RWPE1 (cell line): ENCODE data around the gene VSTM4.

Experiments
- CTCF ChIA-PET: fragments of 350-600 bp; sonication (Branson Sonifier 250); formaldehyde crosslinking; extraction: SDS; loops from one replicate; lab custom pipeline; 2021; lab: Yijun Ruan, JAX
- POLR2A ChIA-PET: fragments of 400-600 bp; formaldehyde crosslinking; extraction: SDS; loops from one replicate; lab custom pipeline; 2020; ENCODE audit warnings: antibody characterized with exemption; ENCODE audit not compliant: low non-redundant PET; lab: Yijun Ruan, JAX
- DNase-seq: peaks from one replicate; pipeline ENCODE4 v3.0.0; 2012; ENCODE audit warnings: low spot score
- H3K27ac ChIP-seq: fragments of 450-650 bp; 2 replicates; pipeline ENCODE4 v1.5.1; 2017
- TF ChIP-seq, protein P1 (sequence below): fragments of 450-650 bp; conservative IDR thresholded peaks from 2 replicates; pipeline ENCODE4 v1.5.1; 2017; ENCODE audit warnings: low read depth, mild to moderate bottlenecking

VSTM4 gene

DNA sequence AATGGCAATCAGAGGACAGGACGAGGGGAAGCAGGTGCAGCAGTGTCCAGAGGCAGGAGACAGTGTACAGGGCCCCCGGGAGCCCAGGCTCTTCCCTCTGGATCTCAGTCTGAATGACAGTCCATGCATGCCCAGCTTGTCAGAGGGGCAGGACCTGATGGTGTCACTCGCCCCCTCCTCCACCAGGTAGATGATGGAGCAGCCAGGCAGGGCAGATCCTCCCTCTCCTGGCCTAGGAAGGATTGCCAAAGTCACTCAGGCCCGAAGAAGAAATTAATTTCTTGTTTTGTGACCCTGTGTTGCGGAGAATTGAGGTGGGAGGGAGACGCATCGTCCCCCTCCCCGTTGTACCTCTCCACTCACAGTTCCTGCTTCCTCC lies 4.0 kb downstream of the VSTM4 start:
- ChIA-PET POLR2A (no interaction called here), CTCF (no interaction called here)
- no peak overlapping the region for H3K27ac ChIP-seq
- TF ChIP-seq, protein P1, sequence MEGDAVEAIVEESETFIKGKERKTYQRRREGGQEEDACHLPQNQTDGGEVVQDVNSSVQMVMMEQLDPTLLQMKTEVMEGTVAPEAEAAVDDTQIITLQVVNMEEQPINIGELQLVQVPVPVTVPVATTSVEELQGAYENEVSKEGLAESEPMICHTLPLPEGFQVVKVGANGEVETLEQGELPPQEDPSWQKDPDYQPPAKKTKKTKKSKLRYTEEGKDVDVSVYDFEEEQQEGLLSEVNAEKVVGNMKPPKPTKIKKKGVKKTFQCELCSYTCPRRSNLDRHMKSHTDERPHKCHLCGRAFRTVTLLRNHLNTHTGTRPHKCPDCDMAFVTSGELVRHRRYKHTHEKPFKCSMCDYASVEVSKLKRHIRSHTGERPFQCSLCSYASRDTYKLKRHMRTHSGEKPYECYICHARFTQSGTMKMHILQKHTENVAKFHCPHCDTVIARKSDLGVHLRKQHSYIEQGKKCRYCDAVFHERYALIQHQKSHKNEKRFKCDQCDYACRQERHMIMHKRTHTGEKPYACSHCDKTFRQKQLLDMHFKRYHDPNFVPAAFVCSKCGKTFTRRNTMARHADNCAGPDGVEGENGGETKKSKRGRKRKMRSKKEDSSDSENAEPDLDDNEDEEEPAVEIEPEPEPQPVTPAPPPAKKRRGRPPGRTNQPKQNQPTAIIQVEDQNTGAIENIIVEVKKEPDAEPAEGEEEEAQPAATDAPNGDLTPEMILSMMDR: no peak
- no peak for DNase-seq

DNA sequence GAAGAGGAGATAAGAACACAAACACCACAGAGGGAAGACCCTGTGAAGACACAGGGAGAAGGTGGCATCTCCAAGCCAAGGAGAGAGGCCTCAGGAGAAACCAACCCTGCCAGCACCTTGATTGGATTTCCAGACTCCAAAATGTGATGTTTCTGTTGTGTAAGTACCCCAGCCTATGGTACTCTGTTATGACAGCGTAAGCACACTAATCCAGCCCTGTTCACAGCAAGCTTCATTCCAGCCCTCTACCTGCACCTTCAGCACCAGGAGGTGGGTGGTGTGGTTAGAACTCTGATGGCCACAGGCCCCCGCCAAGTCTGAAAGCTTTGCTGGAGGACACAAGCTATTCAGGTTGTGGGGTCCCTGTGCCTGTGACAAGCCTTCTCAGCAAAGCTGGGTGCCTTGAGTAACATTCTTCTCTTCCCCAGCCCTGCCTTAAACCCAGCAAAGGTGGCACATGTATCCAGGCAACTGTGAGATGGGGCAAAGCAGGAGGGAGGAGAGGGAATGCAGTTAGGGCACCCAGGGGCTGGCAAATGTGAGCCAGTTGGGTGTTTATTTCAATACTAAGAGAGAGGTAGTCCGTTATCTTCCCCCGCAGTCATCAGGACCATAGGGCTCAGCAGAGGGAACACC lies 4.5 kb downstream of the VSTM4 start:
- no peak for DNase-seq
- POLR2A ChIA-PET: no interaction called here
- TF ChIP-seq, protein P1: no peak
- no peak overlapping the region for H3K27ac ChIP-seq
- CTCF ChIA-PET: interaction anchor here (0.6 kb wide), 1 partner anchor 1917 kb away, joined by 3 read pairs; no protein-coding TSS in a partner anchor

DNA sequence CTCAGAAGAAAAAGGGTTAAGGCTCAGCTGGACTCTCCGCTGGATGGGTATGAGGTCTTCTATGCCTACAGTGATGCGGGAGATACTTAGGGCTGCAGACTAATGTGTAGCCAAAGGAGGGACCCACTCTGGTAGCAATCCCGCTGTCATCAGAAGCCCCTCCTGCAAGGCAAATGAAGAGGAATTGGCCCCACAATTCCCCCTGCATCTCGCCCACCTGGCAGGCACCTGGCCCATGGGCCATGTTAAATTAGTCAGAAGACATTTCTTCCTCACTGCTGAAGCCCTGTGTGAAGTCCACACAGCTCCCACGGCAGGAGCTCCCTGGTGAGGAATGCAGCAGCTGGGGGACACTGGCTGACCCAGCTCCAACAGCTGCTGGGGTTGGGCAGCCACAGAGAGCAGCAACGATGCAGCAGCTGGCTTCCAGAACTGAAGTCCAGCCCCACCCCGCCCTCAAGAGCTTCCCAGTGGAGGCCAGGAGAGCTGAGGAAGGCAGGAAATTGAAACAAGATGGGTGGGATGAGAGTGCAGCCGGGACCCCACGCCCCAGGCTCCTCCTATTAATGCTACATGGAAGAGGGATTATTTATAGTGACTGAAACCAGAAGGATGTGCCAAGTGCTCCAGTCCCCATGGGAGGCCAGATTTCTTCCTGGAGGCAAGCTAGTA lies 5.5 kb downstream of the VSTM4 start:
- DNase-seq: no peak
- ChIA-PET POLR2A (no interaction called here), CTCF (interaction anchor here (0.6 kb wide), 1 partner anchor 1681 kb away, joined by 3 read pairs; no protein-coding TSS in a partner anchor)
- TF ChIP-seq, protein P1: no peak
- no peak overlapping the region for H3K27ac ChIP-seq

DNA sequence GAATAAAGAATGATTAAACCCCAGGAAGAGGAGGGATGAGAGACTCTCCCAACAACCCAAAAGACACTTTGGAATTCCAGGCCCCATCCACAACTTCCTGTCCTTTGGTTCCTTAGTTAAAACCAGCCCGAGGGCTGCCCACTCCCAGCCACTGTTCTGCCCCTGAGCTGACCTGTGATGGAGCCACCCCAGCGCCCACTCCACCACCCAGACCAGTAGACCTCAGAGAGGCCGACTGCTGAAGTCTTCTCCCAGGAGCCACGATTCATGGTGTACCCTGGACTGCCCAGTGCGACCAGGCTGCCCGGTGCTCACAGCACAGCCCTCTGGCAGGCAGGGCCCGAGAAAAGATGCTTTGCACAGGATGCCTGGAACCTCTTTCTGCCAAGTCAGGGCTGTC lies 6.7 kb downstream of the VSTM4 start:
- POLR2A ChIA-PET: no interaction called here
- TF ChIP-seq, protein P1: no peak
- no peak overlapping the region for H3K27ac ChIP-seq
- CTCF ChIA-PET: no interaction called here
- no peak for DNase-seq

DNA sequence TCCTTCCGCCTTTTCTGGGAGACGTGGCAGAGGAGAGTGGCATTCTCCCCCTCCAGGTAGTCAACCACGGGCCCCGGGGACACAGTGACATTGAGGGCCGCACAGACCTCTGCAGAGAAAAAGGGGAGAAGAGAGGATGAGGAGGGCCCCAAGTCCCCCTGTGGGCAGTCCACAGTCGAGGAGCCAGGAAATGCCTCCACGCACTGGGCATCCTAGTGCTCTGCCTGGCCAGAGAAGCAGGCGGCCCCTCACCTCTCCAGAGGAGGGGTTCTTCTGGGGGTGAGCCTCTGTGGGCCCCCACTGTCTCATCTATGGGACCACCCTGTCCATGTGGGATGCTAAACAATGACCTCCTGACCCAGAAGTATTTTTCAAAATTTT lies 7.4 kb downstream of the VSTM4 start:
- CTCF ChIA-PET: no interaction called here

DNA sequence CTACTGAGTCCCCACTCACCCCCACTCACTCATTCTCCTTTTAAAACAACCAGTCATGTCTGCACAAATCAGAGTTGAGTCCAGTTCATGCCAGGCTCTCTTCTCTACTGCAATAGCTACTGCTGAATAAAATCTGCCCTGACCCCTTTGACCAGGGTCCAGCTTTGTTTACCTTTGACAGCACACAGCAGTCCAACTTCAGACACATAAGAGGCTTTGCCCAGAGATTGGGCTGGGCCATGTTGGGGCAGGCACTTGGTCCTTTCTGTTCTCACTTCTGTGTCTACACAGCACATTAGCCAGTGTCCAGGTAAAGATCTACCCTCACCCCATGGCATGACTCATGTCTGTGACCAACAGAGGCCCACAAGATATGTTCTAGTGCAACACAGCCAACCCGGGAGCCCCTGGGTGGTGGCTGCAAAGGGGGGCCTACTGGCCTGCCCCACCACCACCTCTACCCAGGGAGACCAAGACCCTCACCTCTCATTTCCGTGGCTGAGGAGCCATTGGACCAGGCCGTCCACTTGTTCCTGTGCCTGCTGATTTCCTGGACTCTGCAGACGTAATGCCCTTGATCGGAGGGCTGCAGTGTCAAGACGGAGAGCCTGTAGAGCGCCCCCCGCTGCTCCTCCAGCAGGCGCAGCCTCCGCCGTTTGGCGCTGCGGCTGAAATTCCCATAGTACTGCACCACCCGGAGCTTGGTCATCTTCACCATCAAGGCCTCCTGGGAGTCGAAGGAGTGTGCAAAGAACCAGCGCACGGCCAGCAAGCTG lies 8.0 kb downstream of the VSTM4 start:
- no peak for DNase-seq
- no peak overlapping the region for H3K27ac ChIP-seq
- TF ChIP-seq, protein P1: no peak
- CTCF ChIA-PET: no interaction called here
- POLR2A ChIA-PET: no interaction called here

More for the DNA sequence above, 7.4 kb downstream of the VSTM4 start:
- POLR2A ChIA-PET: no interaction called here
- TF ChIP-seq, protein P1: no peak
- H3K27ac ChIP-seq: no peak overlapping the region
- DNase-seq: no peak
